ENCODE data around the gene DEDD. TPM values are rescaled to one million over a fixed set of nuclear protein-coding genes. Genes with fewer than 3 reads are reported as not detected.
A peak's percentile ranks its signal among the peaks of the same experiment; 100 is the strongest.

The DEDD gene
- total RNA-seq, 1 experiment from 2014 or later = 18.8 TPM

- in situ Hi-C loops (cut with HindIII; ENCODE audit: low pct_unique_long_range_greater_than_20kb, low sequenced_read_pairs) = no loop called here
Measured at GRCh38 chr1:161165742-161166668, 33.5 kb upstream of the DEDD start, which contains the start of gene PPOX. Gene PPOX, plus strand, starts transcription at chr1:161166426. Its CDS starts 422 bp downstream, at chr1:161166848.

DNA sequence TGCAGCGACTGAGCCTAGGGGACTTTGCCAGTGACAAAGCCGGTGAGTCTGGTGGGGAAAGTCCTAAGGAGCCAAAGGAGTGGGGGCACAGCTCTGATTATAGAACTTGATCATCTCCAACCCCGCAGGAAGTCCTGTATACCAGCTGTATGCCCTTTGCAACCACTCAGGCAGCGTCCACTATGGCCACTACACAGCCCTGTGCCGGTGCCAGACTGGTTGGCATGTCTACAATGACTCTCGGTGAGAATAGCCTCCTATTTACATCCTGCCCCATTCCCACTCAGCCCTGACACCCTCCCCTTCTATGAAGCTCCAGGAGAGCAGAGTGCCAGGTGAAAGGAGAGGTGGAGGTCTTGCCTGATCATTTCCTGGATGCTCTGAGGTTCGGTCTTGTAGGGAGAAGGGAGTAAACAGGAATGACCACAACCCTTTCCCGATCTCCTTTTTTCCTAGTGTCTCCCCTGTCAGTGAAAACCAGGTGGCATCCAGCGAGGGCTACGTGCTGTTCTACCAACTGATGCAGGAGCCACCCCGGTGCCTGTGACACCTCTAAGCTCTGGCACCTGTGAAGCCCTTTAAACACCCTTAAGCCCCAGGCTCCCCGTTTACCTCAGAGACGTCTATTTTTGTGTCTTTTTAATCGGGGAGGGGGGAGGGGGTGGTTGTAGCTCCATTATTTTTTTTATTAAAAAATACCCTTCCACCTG lies 32.6 kb upstream of the DEDD start:
- DNase-seq (ENCODE audit: low read depth, low spot score) = no peak
- in situ Hi-C loops (cut with HindIII; ENCODE audit: low pct_unique_long_range_greater_than_20kb, low sequenced_read_pairs) = no loop called here

More at GRCh38 chr1:161165742-161166668, 33.5 kb upstream of the DEDD start, which contains the start of gene PPOX:
- DNase-seq (ENCODE audit: low read depth, low spot score) = peak; percentile 98

GRCh38 chr1:161163793-161164192 lies 31.3 kb upstream of the DEDD start:
- in situ Hi-C loops (cut with HindIII; ENCODE audit: low pct_unique_long_range_greater_than_20kb, low sequenced_read_pairs) = no loop called here
- no peak for DNase-seq (ENCODE audit: low read depth, low spot score)

DNA sequence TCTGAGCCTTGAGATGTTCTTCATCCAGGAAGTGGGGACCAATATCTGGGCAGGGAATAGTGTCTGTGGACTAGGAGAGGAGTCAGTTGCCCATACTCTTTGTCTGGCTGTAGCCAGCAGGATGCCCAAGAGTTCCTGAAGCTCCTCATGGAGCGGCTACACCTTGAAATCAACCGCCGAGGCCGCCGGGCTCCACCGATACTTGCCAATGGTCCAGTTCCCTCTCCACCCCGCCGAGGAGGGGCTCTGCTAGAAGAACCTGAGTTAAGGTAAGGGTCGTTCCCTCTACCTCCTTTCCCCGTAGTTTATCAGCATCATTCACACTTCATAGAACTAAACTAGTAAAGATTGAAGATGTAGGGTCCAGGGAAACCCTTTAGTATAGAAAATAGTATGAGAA lies 30.3 kb upstream of the DEDD start:
- DNase-seq (ENCODE audit: low read depth, low spot score) = no peak
- in situ Hi-C loops (cut with HindIII; ENCODE audit: low pct_unique_long_range_greater_than_20kb, low sequenced_read_pairs) = no loop called here

- no peak for DNase-seq (ENCODE audit: low read depth, low spot score)
- in situ Hi-C loops (cut with HindIII; ENCODE audit: low pct_unique_long_range_greater_than_20kb, low sequenced_read_pairs) = no loop called here
Measured at GRCh38 chr1:161162052-161162451, 29.6 kb upstream of the DEDD start.

GRCh38 chr1:161161652-161162051 lies 29.2 kb upstream of the DEDD start:
- in situ Hi-C loops (cut with HindIII; ENCODE audit: low pct_unique_long_range_greater_than_20kb, low sequenced_read_pairs) = no loop called here
- no peak for DNase-seq (ENCODE audit: low read depth, low spot score)

DNA sequence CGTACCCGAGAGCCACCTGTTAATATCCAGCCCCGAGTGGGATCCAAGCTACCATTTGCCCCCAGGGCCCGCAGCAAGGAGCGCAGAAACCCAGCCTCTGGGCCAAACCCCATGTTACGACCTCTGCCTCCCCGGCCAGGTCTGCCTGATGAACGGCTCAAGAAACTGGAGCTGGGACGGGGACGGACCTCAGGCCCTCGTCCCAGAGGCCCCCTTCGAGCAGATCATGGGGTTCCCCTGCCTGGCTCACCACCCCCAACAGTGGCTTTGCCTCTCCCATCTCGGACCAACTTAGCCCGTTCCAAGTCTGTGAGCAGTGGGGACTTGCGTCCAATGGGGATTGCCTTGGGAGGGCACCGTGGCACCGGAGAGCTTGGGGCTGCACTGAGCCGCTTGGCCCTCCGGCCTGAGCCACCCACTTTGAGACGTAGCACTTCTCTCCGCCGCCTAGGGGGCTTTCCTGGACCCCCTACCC lies 28.2 kb upstream of the DEDD start:
- in situ Hi-C loops (cut with HindIII; ENCODE audit: low pct_unique_long_range_greater_than_20kb, low sequenced_read_pairs) = no loop called here

DNA sequence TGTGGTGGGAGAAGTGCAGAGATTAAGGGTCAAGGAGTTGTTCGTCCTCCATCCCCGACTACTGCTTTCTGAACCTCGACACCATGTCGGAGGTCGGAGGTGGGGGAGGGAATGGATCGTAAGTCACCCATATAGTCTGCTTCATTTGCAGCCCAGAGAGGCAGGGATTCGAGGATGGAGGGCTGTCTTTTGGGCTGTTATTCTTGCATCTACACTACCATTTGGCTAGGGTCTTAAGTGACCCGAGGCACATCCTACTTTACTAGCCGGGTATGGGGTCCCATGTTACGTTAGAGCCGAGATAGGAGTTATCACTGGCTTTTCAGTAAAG lies 27.4 kb upstream of the DEDD start:
- in situ Hi-C loops (cut with HindIII; ENCODE audit: low pct_unique_long_range_greater_than_20kb, low sequenced_read_pairs) = no loop called here
- DNase-seq (ENCODE audit: low read depth, low spot score) = no peak

More for the DNA sequence above, 28.2 kb upstream of the DEDD start:
- DNase-seq (ENCODE audit: low read depth, low spot score) = no peak

DNA sequence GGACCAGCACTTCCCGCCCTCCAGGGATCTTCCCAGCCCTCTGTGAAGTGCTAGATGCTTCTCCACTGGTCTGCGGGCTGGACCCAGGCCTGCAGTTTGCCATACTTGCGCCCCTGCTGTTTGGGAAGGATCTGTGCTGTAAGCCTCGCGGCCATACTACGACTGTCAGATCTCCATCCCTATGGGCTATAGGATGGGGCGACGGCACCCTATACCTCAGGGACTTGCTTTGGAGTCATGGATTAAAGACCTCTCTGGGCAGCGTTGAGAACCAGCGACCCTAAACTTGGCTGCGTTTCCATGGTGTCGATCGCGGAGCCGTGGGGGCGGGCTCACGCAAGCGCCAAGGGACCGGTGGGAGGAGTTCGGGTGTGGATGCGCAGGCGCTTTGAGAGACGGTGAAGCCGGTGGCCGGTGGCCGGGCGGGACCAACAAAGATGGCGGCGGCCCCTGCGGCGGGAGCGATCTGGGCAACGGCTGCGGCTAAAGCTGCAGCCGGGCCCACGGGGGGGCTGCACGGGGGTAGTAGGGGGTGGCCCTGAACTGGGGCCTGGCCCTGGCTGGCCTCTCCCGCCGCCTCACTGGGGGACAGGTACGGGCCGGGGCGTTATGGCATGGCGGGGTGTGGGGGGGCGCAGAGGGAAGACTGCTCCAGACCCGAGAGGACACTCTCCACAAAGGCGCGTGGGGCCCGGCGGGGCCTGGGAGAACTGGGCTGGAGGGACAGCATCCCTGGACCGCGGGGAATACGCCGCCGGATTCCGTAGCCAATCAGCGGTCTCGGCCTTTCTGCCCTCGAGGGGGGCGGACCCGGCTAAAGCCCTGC lies 26.8 kb upstream of the DEDD start, which contains the start of gene USP21:
USP21 (plus strand) TSS at position 414 of the 826 bp plus-strand sequence. CDS start 1,141 bp downstream, outside the sequence.
- in situ Hi-C loops (cut with HindIII; ENCODE audit: low pct_unique_long_range_greater_than_20kb, low sequenced_read_pairs) = no loop called here
- peak; percentile 91 for DNase-seq (ENCODE audit: low read depth, low spot score)

DNA sequence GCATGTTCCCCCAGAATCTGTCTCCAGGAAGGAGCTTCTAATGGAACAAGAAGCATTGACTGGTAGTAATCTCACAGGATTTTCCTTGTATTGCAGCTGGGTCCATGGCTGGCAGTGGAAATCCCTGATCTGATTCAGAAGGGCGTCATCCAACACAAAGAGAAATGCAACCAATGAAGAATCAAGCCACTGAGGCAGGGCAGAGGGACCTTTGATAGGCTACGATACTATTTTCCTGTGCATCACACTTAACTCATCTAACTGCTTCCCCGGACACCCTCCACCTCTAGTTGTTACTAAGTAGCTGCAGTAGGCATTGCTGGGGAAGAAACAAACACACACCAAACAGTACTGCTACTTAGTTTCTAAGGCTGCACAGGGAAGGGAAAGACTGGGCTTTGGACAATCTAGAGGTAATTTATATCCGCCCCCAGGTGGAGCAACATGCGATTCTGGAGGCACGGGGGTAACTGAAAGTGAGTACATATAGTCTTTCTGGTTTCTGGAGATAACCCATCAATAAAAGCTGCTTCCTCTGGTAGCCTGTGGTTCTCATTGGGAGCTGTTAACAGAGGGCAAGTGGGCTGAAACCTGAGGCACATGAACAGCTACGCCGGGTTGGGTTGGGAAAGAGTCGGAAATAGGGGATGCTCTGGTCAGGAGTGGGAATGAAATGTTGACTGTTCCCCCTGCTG lies 26.0 kb upstream of the DEDD start:
- in situ Hi-C loops (cut with HindIII; ENCODE audit: low pct_unique_long_range_greater_than_20kb, low sequenced_read_pairs) = no loop called here
- DNase-seq (ENCODE audit: low read depth, low spot score) = no peak

DNA sequence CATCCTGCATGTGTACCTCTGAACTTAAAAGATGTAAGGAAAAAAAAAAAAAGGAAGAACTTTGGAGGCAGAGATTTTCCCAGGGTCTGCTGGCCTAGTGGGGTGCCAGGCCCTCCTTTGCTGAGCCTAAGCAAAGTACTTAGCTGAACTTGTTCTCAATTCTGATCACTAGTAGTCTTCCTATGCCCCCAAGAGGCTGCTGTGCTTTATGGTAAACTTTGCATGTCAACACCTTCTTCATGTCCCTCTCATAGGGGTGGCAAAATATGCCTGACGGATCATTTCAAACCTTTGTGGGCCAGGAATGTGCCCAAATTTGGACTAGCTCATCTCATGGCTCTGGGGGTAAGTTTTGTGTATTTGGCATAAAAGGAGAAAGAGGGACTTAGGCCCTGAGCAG lies 25.4 kb upstream of the DEDD start:
- DNase-seq (ENCODE audit: low read depth, low spot score) = no peak
- in situ Hi-C loops (cut with HindIII; ENCODE audit: low pct_unique_long_range_greater_than_20kb, low sequenced_read_pairs) = no loop called here

DNA sequence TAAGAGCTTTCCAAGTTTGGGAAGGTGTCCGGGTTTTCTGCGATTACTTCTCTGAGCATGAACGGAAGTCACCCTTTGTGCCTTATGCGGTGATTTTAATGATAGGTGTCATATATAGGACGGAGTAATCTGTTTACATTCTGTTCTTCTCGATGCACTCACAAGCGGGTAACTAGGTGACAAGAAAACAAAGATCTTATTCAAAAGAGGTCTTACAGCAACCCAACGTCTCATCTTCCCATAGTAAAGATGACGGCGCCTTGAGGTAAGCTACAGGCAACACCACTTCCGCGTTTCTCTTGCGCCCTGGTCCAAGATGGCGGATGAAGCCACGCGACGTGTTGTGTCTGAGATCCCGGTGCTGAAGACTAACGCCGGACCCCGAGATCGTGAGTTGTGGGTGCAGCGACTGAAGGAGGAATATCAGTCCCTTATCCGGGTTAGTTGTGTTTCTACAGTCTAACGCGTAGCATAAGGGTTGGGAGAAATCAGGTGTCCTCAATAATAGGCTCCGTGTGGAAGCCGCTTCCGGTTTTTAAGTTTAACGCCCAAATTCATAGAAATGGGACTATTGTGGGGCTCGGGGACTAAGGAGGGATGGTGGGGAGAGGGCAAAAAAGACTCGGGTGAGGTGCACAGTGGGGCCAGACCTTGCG lies 21.3 kb upstream of the DEDD start, which contains the start of gene UFC1:
UFC1 (plus strand) TSS at position 297 of the 656 bp plus-strand sequence; CDS start at position 317, 20 bp downstream.
- peak; percentile 94 for DNase-seq (ENCODE audit: low read depth, low spot score)
- in situ Hi-C loops (cut with HindIII; ENCODE audit: low pct_unique_long_range_greater_than_20kb, low sequenced_read_pairs) = no loop called here

DNA sequence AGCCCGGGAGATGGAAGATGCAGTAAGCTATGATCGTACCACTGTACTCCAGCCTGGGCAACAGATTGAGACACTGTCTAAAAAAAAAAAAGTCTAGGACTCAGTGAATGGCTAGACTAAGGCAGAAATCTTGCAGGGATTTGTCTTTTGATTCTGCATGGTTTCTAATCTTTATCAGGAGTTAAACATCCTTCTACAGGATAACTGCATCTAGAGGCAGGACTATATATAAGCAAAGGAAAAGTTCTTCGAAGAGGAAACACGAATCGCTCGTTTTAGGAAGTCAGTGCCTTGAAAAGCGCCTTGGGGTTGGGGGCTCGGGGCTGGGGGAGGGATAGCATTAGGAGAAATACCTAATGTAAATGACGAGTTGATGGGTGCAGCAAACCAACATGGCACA lies 20.7 kb upstream of the DEDD start:
- in situ Hi-C loops (cut with HindIII; ENCODE audit: low pct_unique_long_range_greater_than_20kb, low sequenced_read_pairs) = no loop called here

GRCh38 chr1:161145832-161146231 lies 13.4 kb upstream of the DEDD start:
- in situ Hi-C loops (cut with HindIII; ENCODE audit: low pct_unique_long_range_greater_than_20kb, low sequenced_read_pairs) = no loop called here
- DNase-seq (ENCODE audit: low read depth, low spot score) = no peak

More for the DNA sequence above, 20.7 kb upstream of the DEDD start:
- DNase-seq (ENCODE audit: low read depth, low spot score) = no peak

DNA sequence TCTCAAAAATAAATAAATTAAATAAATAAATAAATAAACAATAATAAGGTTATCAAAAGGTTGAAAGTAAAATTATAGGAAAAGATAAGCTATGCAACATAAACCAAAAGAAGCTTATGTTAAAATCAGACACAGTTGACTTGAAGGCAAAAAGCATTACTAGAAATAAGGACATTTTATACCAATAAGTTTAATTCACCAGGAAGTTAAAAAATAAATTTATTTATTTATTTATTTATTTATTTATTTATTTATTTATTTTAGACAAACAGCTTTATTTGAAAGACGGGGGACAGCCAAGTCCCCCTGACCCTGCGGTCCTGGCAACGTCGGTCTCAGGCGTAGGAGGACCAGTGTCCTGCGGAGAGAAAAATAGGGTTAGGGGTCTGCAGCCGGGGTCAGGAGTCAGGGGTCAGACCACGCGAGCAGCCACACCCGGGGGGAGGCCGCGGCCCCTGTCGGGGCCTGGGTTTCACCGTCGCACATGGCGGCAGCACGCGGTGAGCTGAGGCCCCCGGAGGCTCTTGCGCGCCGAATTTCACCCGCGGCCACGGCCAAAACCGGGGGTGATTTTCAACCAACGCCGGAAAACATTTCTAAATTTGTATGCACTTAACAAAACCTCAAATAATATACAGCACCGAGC lies 8.4 kb upstream of the DEDD start:
- in situ Hi-C loops (cut with HindIII; ENCODE audit: low pct_unique_long_range_greater_than_20kb, low sequenced_read_pairs) = no loop called here
- no peak for DNase-seq (ENCODE audit: low read depth, low spot score)

GRCh38 chr1:161139766-161140165 lies 7.3 kb upstream of the DEDD start:
- DNase-seq (ENCODE audit: low read depth, low spot score) = peak; percentile 63
- in situ Hi-C loops (cut with HindIII; ENCODE audit: low pct_unique_long_range_greater_than_20kb, low sequenced_read_pairs) = no loop called here
